Ovary (tissue), 9 donors: ENCODE data around the gene PRDM4. TPM values are rescaled to one million over a fixed set of nuclear protein-coding genes. Genes with fewer than 3 reads are reported as not detected.

Experiments
- DNase-seq, 5 donors: peaks; one replicate each; pipeline ENCODE4 v3.0.0-alpha.2; 2019 to 2020
- H3K27ac ChIP-seq, 2 donors: fragments of 200-600 bp; one replicate each; pipeline versions ENCODE4 v1.5.1 to v1.8.0; 2019 to 2022
- H3K27me3 ChIP-seq: fragments of 200-600 bp; one replicate; pipeline ENCODE4 v1.8.0; 2022
- H3K36me3 ChIP-seq: fragments of 200-600 bp; sonication (generic); one replicate; pipeline ENCODE4 v1.5.1; 2019
- H3K4me1 ChIP-seq: one replicate; pipeline ENCODE4 v1.8.1; 2013; ENCODE audit warnings: mild to moderate bottlenecking, moderate library complexity; ENCODE audit not compliant: insufficient read depth
- H3K4me3 ChIP-seq: fragments of 200-600 bp; sonication (generic); one replicate; pipeline ENCODE4 v1.5.1; 2017
- H3K9me3 ChIP-seq, 2 donors: fragments of 200-600 bp in 1 of 2; sonication (generic) in 1 of 2; one replicate each; pipeline versions ENCODE4 v1.5.1 to v1.8.1; 2013 to 2019; ENCODE audit warnings: mild to moderate bottlenecking in 1 of 2, moderate library complexity in 1 of 2
- EP300 ChIP-seq: sonication (generic); formaldehyde crosslinking; IDR thresholded peaks from one replicate; pipeline ENCODE4 v1.6.1; 2017; ENCODE audit warnings: antibody characterized with exemption
- POLR2A ChIP-seq: fragments of 450-650 bp; IDR thresholded peaks from one replicate; pipeline ENCODE4 v1.6.1; 2017; ENCODE audit warnings: antibody characterized with exemption, mild to moderate bottlenecking, moderate library complexity
- WGBS, 3 donors: extraction: QIAGEN DNeasy Blood & Tissue Kit in 1 of 3; methylation state at CpG; one replicate each; pipeline versions ENCODE4 v1.1.5 to v1.1.7; 2013 to 2017; 5-methylcytosine and 5-hydroxymethylcytosine counted together
- intact Hi-C, 4 donors: fragments of 100-400 bp; cut with DNase I; formaldehyde crosslinking; loops; one replicate each; pipeline versions ENCODE4 v1.11.0 to v1.15.1; 2022 to 2023
- polyA plus RNA-seq, 2 donors: library from polyadenylated mRNA; stranded (reverse); fragments of 200-250 nt in 1 of 2; fragments of 350-450 nt in 1 of 2; fragmentation: Illumina TruSeq in 1 of 2; extraction: RNeasy Lipid Tissue Mini Kit (QIAGEN cat#74804) in 1 of 2; gene quantifications; one replicate each; pipeline ENCODE4 v1.2.3, GENCODE V29; 2013 to 2014
- total RNA-seq, 7 donors: library from RNA; depleted of rRNA in 2 of 7; stranded (reverse); fragments of >200 nt in 2 of 7; fragmentation: NEBNext Ultra II Directional in 3 of 7; extraction: Animal tissue kit (Norgen Biotek cat#: 25700) in 3 of 7; gene quantifications; one replicate each; pipeline versions ENCODE4 v1.1.0 to v1.2.4, GENCODE V29; 2016 to 2023
- TF ChIP-seq, protein P1 (sequence below), 3 donors: fragments of 450-650 bp in 2 of 3; fragments of 200-600 bp in 1 of 3; IDR thresholded peaks; one replicate each; pipeline versions ENCODE4 v1.5.1 to v1.8.0; 2016 to 2022; ENCODE audit warnings: antibody characterized with exemption in 3 of 3, mild to moderate bottlenecking in 1 of 3
- donor health status: DM: no; HTN: no; CAD: no; lungs with moderate emphysema.
- donor health status: DM: no; HTN: no; CAD: no.
- donor health status: Bipolar disorder and iron deficiency.
- donor health status: DM: yes; HTN: yes; CAD: no.
- donor health status: DM: no; HTN: no; CAD: no.
- donor health status: DM: yes; HTN: yes; CAD: no.

The PRDM4 gene
- total and polyA plus RNA-seq, 9 donors: 14.4 to 30.3 (median 25.0) TPM

GRCh38 chr12:107788690-107789458 lies 27.9 kb upstream of the PRDM4 start:
- H3K27ac ChIP-seq: no peak overlapping the region
- 76 to 79% (median 79%) methylated on average over 17 of the region's 17 CpGs for WGBS, 3 donors
- TF ChIP-seq POLR2A: no peak
- no peak for TF ChIP-seq EP300
- TF ChIP-seq, protein P1, sequence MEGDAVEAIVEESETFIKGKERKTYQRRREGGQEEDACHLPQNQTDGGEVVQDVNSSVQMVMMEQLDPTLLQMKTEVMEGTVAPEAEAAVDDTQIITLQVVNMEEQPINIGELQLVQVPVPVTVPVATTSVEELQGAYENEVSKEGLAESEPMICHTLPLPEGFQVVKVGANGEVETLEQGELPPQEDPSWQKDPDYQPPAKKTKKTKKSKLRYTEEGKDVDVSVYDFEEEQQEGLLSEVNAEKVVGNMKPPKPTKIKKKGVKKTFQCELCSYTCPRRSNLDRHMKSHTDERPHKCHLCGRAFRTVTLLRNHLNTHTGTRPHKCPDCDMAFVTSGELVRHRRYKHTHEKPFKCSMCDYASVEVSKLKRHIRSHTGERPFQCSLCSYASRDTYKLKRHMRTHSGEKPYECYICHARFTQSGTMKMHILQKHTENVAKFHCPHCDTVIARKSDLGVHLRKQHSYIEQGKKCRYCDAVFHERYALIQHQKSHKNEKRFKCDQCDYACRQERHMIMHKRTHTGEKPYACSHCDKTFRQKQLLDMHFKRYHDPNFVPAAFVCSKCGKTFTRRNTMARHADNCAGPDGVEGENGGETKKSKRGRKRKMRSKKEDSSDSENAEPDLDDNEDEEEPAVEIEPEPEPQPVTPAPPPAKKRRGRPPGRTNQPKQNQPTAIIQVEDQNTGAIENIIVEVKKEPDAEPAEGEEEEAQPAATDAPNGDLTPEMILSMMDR (IDR thresholded peaks at IDR 0.05): no peak
- H3K4me1 ChIP-seq: no peaks in the 10 kb centered on the region
- no peak for DNase-seq
- H3K36me3 ChIP-seq: no peaks in the 10 kb centered on the region
- H3K9me3 ChIP-seq: no peaks in the 10 kb centered on the region
- no peak overlapping the region for H3K4me3 ChIP-seq
- H3K27me3 ChIP-seq: no peaks in the 10 kb centered on the region
- intact Hi-C loops: no loop called here

GRCh38 chr12:107788281-107788680 lies 27.3 kb upstream of the PRDM4 start:
- Histone ChIP-seq H3K9me3 (no peaks in the 10 kb centered on the region), H3K4me1 (no peaks in the 10 kb centered on the region), H3K27me3 (no peaks in the 10 kb centered on the region), H3K36me3 (no peaks in the 10 kb centered on the region), H3K27ac (no peak overlapping the region), H3K4me3 (no peak overlapping the region)
- TF ChIP-seq EP300 (no peak), POLR2A (no peak)
- TF ChIP-seq, protein P1 (IDR thresholded peaks at IDR 0.05): no peak
- no peak for DNase-seq
- intact Hi-C loops: no loop called here
- 80 to 91% (median 82%) methylated on average over 2 of the region's 2 CpGs for WGBS, 3 donors

DNA sequence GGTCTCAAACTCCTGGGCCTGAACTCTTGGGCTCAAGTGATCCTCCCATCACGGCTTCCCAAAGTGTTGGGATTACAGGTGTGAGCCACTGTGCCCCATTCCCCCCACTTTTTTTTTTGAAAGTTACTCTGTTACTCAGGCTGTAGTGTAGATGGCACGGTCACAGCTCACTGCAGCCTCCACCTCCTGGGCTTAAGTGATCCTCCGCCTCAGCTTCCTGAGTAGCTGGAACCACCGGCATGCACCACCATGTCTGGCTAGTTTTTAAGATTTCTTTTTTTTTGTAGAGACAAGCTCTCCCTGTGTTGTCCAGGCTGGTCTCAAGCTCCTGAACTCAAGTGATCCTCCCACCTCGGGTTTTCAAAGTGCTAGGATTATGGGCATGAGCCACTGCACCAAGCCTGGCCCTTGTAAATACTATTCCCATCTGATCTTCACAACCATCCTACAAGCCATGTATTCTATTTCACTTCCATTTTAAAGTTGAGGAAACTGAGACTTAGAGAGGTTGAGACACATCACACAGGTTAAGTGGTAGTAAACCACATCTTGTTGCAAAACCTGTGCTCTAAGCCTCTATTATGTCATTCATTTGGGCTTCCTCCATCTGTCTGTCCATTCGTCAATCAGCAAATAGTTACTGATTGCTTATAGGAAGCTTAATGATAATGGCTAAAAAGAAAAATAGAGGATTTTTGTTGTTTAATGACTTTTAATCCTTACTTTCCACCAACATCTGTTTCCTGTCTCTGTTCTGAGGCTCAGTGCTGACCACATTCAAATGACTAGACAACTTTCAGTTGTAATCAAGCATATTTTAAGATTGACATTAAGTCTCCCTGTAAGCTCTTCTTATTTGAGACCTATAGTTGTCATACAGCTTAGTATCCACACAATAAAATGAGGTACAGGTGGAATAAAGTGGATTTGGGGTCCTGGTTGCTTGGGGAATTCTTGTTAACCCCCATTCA lies 22.8 kb upstream of the PRDM4 start:
- DNase-seq: no peak
- Histone ChIP-seq H3K9me3 (no peaks in the 10 kb centered on the region), H3K36me3 (no peaks in the 10 kb centered on the region), H3K4me3 (no peak overlapping the region), H3K4me1 (no peaks in the 10 kb centered on the region), H3K27me3 (no peaks in the 10 kb centered on the region), H3K27ac (no peak overlapping the region)
- TF ChIP-seq EP300: no peak
- TF ChIP-seq, protein P1 (IDR thresholded peaks at IDR 0.05): no peak
- TF ChIP-seq POLR2A: no peak
- intact Hi-C loops: no loop called here
- 75 to 84% (median 83%) methylated on average over 6 of the region's 6 CpGs for WGBS, 3 donors

DNA sequence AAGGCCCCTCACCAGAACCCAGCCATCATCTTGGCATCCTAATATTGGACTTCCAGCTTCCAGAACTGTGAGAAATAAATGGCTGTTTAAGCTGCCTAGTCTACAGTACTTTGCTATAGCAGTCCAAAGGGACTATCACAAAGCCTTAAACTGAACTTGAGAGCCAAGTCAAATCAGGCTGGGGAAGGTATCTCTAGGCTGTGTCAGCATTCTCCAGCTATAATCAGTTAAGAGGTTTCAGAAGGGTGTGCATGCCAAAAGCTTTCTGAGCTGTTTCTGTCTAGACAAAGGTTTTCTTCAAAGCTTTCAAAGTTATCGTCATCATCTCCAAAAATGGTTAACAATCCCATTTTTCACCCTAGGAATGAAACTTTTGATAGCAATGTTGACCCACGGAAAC lies 21.1 kb upstream of the PRDM4 start:
- Histone ChIP-seq H3K27me3 (no peaks in the 10 kb centered on the region), H3K27ac (no peak overlapping the region), H3K4me3 (no peak overlapping the region), H3K9me3 (no peaks in the 10 kb centered on the region), H3K36me3 (no peaks in the 10 kb centered on the region), H3K4me1 (no peaks in the 10 kb centered on the region)
- TF ChIP-seq, protein P1 (IDR thresholded peaks at IDR 0.05): no peak
- TF ChIP-seq EP300 (no peak), POLR2A (no peak)
- intact Hi-C loops: no loop called here
- 41 to 87% (median 76%) methylated on average over 2 of the region's 2 CpGs for WGBS, 3 donors
- no peak for DNase-seq
